ENCODE results near the gene GNAZ.

- TF ChIP-seq CTCF (IDR thresholded peaks at IDR 0.05; ENCODE audit: insufficient read depth, low read length) (no peak), POLR2AphosphoS5 (IDR thresholded peaks at IDR 0.05; ENCODE audit: low read depth) (no peak), REST (IDR thresholded peaks at IDR 0.05; ENCODE audit: insufficient replicate concordance, low read depth) (no peak)
These were observed 56.1 kb downstream of the GNAZ start for GRCh38 chr22:23126165-23127054.

Measured in HL-60 (cell line).